ENCODE results near the gene TRIM52. TPM values are rescaled to one million over a fixed set of nuclear protein-coding genes. Genes with fewer than 3 reads are reported as not detected.
"Not testable (repeated sequence)": the region's sequence is repeated elsewhere in the genome, so short reads cannot be mapped to it uniquely, and the experiment has no call there.

TRIM52 gene
- total and polyA plus RNA-seq, 4 donors = 13.2 to 35.8 (median 21.9) TPM

DNA sequence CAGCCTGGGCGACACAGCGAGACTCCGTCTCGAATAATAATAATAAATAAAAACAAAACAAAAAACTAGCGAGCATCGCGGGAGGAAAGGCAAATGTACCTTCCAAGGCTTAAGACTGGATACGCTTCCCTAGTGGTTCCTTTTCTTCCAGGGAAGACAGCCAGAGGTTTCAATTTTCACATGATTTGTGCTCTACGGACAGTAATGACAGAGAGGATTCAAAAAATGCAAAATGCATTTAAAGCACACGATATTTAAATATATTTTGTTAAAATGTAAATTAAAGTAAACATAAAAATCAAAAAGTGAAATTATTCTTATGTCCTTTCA lies 42.2 kb downstream of the TRIM52 start:
- Histone ChIP-seq H3K4me3 (ENCODE audit: low read depth, low read length) (peak overlapping the region; percentile 57), H3K27ac (ENCODE audit: low read depth, low read length) (peak overlapping the region; percentile 69), H3K36me3 (ENCODE audit: control insufficient read depth, insufficient read depth, low read length) (no peaks in the 10 kb centered on the region), H3K9me3 (ENCODE audit: control insufficient read depth, insufficient read depth, low read length) (no peaks in the 10 kb centered on the region), H3K4me1 (ENCODE audit: control insufficient read depth, insufficient read depth, low read length) (peaks cover 46% of the 10 kb centered on the region), H3K27me3 (ENCODE audit: control insufficient read depth, insufficient read depth, low read length) (peaks cover 46% of the 10 kb centered on the region)
- WGBS (ENCODE audit: insufficient coverage) = 19% methylated on average over 6 of the region's 10 CpGs
- DNase-seq (ENCODE audit: low read depth in 4 of 6, low spot score in 6 of 6) = peak in 1 of 6 donors; percentile 37

- peak overlapping the region; percentile 57 for H3K4me3 ChIP-seq (ENCODE audit: low read depth, low read length)
- no peaks in the 10 kb centered on the region for H3K9me3 ChIP-seq (ENCODE audit: control insufficient read depth, insufficient read depth, low read length)
- H3K27ac ChIP-seq (ENCODE audit: low read depth, low read length) = peak overlapping the region; percentile 57
- DNase-seq (ENCODE audit: low read depth in 4 of 6, low spot score in 6 of 6) = no peak
- H3K4me1 ChIP-seq (ENCODE audit: control insufficient read depth, insufficient read depth, low read length) = peaks cover 45% of the 10 kb centered on the region
- WGBS (ENCODE audit: insufficient coverage) = 2% methylated on average over 11 of the region's 13 CpGs
- no peaks in the 10 kb centered on the region for H3K36me3 ChIP-seq (ENCODE audit: control insufficient read depth, insufficient read depth, low read length)
- peaks cover 53% of the 10 kb centered on the region for H3K27me3 ChIP-seq (ENCODE audit: control insufficient read depth, insufficient read depth, low read length)
Observed at GRCh38 chr5:181217803-181218062, 43.2 kb downstream of the TRIM52 start.

DNA sequence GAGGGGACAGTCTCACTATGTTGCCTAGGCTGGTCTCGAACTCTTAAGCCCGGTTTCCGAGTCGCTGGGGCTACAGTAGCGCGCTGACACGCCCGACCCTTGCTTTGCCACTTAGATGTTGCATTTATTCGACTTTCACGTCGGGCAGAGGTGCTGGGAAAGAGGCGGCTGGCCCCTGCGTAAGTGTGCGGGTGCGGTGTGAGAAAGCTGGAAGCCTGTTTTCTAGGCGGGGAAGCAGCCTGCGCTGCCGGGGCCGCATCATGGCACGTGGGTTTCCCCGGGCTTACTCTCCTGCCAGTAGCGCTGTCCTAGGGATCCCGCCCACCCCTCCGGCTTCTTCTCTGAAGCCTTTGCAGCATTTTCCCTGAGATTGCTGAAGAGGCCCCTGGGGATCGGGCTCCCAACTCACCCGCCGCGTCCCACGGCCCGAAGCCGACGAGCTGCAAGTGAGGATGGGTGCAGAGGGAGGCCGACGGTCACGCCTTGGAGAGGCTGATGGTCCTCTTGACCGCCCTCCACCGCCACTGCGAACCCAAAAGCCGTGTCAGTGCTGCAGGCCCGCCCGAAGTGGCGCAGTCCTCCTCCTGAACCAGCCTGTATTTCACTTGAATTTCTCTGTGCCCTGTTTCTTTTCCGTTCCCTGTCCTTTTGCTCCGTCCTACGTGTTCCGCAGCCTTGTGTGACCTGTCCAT lies 43.7 kb downstream of the TRIM52 start:
- no peaks in the 10 kb centered on the region for H3K9me3 ChIP-seq (ENCODE audit: control insufficient read depth, insufficient read depth, low read length)
- H3K4me1 ChIP-seq (ENCODE audit: control insufficient read depth, insufficient read depth, low read length) = peaks cover 41% of the 10 kb centered on the region
- H3K4me3 ChIP-seq (ENCODE audit: low read depth, low read length) = peak overlapping the region; percentile 57
- H3K27ac ChIP-seq (ENCODE audit: low read depth, low read length) = peak overlapping the region; percentile 57
- WGBS (ENCODE audit: insufficient coverage) = under 1% methylated on average over 46 of the region's 46 CpGs
- DNase-seq (ENCODE audit: low read depth in 4 of 6, low spot score in 6 of 6) = peak in 2 of 6 donors; percentile 58 to 72
- no peaks in the 10 kb centered on the region for H3K36me3 ChIP-seq (ENCODE audit: control insufficient read depth, insufficient read depth, low read length)
- peaks cover 53% of the 10 kb centered on the region for H3K27me3 ChIP-seq (ENCODE audit: control insufficient read depth, insufficient read depth, low read length)

- Histone ChIP-seq H3K9me3 (ENCODE audit: control insufficient read depth, insufficient read depth, low read length) (no peaks in the 10 kb centered on the region), H3K36me3 (ENCODE audit: control insufficient read depth, insufficient read depth, low read length) (no peaks in the 10 kb centered on the region), H3K27me3 (ENCODE audit: control insufficient read depth, insufficient read depth, low read length) (peaks cover 58% of the 10 kb centered on the region), H3K4me1 (ENCODE audit: control insufficient read depth, insufficient read depth, low read length) (peaks cover 32% of the 10 kb centered on the region), H3K4me3 (ENCODE audit: low read depth, low read length) (peak overlapping the region; percentile 57), H3K27ac (ENCODE audit: low read depth, low read length) (no peak overlapping the region)
- DNase-seq (ENCODE audit: low read depth in 4 of 6, low spot score in 6 of 6) = no peak
- 43% methylated on average over 35 of the region's 44 CpGs for WGBS (ENCODE audit: insufficient coverage)
Observed at GRCh38 chr5:181215997-181216989, 44.6 kb downstream of the TRIM52 start.

DNA sequence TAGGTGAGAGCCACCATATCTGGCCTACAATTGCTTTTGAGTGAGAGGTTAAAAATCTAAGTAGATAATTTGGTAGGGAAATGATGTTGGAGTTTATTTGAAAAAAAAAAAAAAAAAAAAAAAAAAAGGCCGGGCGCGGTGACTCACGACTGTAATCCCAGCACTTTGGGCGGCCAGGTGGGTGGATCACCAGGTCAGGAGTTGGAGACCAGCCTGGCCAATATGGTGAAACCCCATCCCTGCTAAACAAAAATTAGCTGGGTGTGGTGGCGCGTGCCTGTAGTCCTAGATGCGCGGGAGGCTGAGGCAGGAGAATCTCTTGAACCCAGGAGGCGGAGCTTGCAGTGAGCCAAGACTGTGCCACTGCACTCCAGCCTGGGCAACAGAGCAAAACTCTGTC lies 46.7 kb downstream of the TRIM52 start:
- H3K9me3 ChIP-seq (ENCODE audit: control insufficient read depth, insufficient read depth, low read length); H3K4me3 ChIP-seq (ENCODE audit: low read depth, low read length); H3K27ac ChIP-seq (ENCODE audit: low read depth, low read length); DNase-seq (ENCODE audit: low read depth in 4 of 6, low spot score in 6 of 6); H3K36me3 ChIP-seq (ENCODE audit: control insufficient read depth, insufficient read depth, low read length): not testable (repeated sequence)
- WGBS (ENCODE audit: insufficient coverage) = 95% methylated on average over 8 of the region's 10 CpGs
- Histone ChIP-seq H3K4me1 (ENCODE audit: control insufficient read depth, insufficient read depth, low read length) (peaks cover 27% of the 10 kb centered on the region), H3K27me3 (ENCODE audit: control insufficient read depth, insufficient read depth, low read length) (peaks cover 51% of the 10 kb centered on the region)

GRCh38 chr5:181212934-181213333 lies 48.0 kb downstream of the TRIM52 start:
- no peak overlapping the region for H3K27ac ChIP-seq (ENCODE audit: low read depth, low read length)
- WGBS (ENCODE audit: insufficient coverage) = no CpG with 5 or more reads among the region's 2 CpGs
- H3K36me3 ChIP-seq (ENCODE audit: control insufficient read depth, insufficient read depth, low read length) = no peaks in the 10 kb centered on the region
- H3K9me3 ChIP-seq (ENCODE audit: control insufficient read depth, insufficient read depth, low read length) = no peaks in the 10 kb centered on the region
- H3K27me3 ChIP-seq (ENCODE audit: control insufficient read depth, insufficient read depth, low read length) = peaks cover 49% of the 10 kb centered on the region
- peaks cover 20% of the 10 kb centered on the region for H3K4me1 ChIP-seq (ENCODE audit: control insufficient read depth, insufficient read depth, low read length)
- no peak overlapping the region for H3K4me3 ChIP-seq (ENCODE audit: low read depth, low read length)
- no peak for DNase-seq (ENCODE audit: low read depth in 4 of 6, low spot score in 6 of 6)

DNA sequence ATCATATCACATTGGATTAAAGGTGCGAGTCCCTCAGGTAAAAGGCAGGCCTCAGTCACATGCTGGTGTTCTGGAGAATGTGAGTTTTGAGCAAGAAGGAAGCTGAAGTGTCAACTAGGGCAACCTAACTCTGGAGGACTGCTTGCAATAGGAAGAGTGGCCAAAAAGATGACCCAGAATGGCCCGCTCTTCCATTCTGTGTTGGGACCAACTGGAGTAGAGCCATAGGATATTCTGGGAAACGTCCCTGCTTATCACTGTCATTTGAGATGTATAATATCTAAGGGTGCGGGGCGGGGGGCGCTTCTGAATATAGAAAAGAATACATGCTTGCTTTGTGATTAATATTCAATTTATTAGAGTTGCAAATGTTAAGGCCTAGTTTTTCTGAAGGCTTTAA lies 48.9 kb downstream of the TRIM52 start:
- no peak for DNase-seq (ENCODE audit: low read depth in 4 of 6, low spot score in 6 of 6)
- Histone ChIP-seq H3K9me3 (ENCODE audit: control insufficient read depth, insufficient read depth, low read length) (no peaks in the 10 kb centered on the region), H3K27ac (ENCODE audit: low read depth, low read length) (no peak overlapping the region), H3K4me1 (ENCODE audit: control insufficient read depth, insufficient read depth, low read length) (peaks cover 17% of the 10 kb centered on the region), H3K36me3 (ENCODE audit: control insufficient read depth, insufficient read depth, low read length) (no peaks in the 10 kb centered on the region), H3K27me3 (ENCODE audit: control insufficient read depth, insufficient read depth, low read length) (peaks cover 40% of the 10 kb centered on the region), H3K4me3 (ENCODE audit: low read depth, low read length) (no peak overlapping the region)
- WGBS (ENCODE audit: insufficient coverage) = 53% methylated on average over 2 of the region's 6 CpGs

GRCh38 chr5:181211208-181211607 lies 49.7 kb downstream of the TRIM52 start:
- Histone ChIP-seq H3K9me3 (ENCODE audit: control insufficient read depth, insufficient read depth, low read length) (no peaks in the 10 kb centered on the region), H3K36me3 (ENCODE audit: control insufficient read depth, insufficient read depth, low read length) (no peaks in the 10 kb centered on the region), H3K4me1 (ENCODE audit: control insufficient read depth, insufficient read depth, low read length) (peaks cover 18% of the 10 kb centered on the region), H3K4me3 (ENCODE audit: low read depth, low read length) (no peak overlapping the region), H3K27me3 (ENCODE audit: control insufficient read depth, insufficient read depth, low read length) (peaks cover 35% of the 10 kb centered on the region), H3K27ac (ENCODE audit: low read depth, low read length) (no peak overlapping the region)
- no peak for DNase-seq (ENCODE audit: low read depth in 4 of 6, low spot score in 6 of 6)
- WGBS (ENCODE audit: insufficient coverage) = 33% methylated on average over 5 of the region's 7 CpGs

DNA sequence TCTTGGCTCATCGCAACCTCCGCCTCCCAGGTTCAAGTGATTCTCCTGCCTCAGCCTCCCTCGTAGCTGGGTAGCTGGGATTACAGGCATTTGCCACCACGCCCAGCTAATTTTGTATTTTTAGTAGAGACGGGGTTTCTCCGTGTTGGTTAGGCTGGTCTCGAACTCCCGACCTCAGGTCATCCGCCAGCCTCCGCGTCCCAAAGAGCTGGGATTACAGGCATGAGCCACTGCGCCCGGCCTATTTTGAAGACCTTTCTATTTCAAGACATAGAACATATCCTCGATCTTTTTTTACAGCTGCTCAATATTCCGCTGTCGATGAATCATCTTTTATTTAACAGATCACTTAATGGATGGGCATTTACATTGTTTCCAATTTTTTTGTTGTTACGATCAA lies 50.2 kb downstream of the TRIM52 start:
- H3K4me1 ChIP-seq (ENCODE audit: control insufficient read depth, insufficient read depth, low read length) = peaks cover 19% of the 10 kb centered on the region
- not testable (repeated sequence) for H3K27ac ChIP-seq (ENCODE audit: low read depth, low read length); DNase-seq (ENCODE audit: low read depth in 4 of 6, low spot score in 6 of 6); H3K4me3 ChIP-seq (ENCODE audit: low read depth, low read length); H3K9me3 ChIP-seq (ENCODE audit: control insufficient read depth, insufficient read depth, low read length); H3K36me3 ChIP-seq (ENCODE audit: control insufficient read depth, insufficient read depth, low read length)
- WGBS (ENCODE audit: insufficient coverage) = 81% methylated on average over 13 of the region's 17 CpGs
- H3K27me3 ChIP-seq (ENCODE audit: control insufficient read depth, insufficient read depth, low read length) = peaks cover 30% of the 10 kb centered on the region

- DNase-seq (ENCODE audit: low read depth in 4 of 6, low spot score in 6 of 6); H3K9me3 ChIP-seq (ENCODE audit: control insufficient read depth, insufficient read depth, low read length); H3K27ac ChIP-seq (ENCODE audit: low read depth, low read length); H3K4me3 ChIP-seq (ENCODE audit: low read depth, low read length); H3K36me3 ChIP-seq (ENCODE audit: control insufficient read depth, insufficient read depth, low read length): not testable (repeated sequence)
- Histone ChIP-seq H3K4me1 (ENCODE audit: control insufficient read depth, insufficient read depth, low read length) (peaks cover 24% of the 10 kb centered on the region), H3K27me3 (ENCODE audit: control insufficient read depth, insufficient read depth, low read length) (peaks cover 30% of the 10 kb centered on the region)
- 79% methylated on average over 7 of the region's 11 CpGs for WGBS (ENCODE audit: insufficient coverage)
Observed at GRCh38 chr5:181210148-181210547, 50.8 kb downstream of the TRIM52 start.

All from spinal cord (tissue), 10 donors.